Measurements from ENCODE around the gene TMED3.
A peak's percentile ranks its signal among the peaks of the same experiment; 100 is the strongest.

Gene TMED3

DNA sequence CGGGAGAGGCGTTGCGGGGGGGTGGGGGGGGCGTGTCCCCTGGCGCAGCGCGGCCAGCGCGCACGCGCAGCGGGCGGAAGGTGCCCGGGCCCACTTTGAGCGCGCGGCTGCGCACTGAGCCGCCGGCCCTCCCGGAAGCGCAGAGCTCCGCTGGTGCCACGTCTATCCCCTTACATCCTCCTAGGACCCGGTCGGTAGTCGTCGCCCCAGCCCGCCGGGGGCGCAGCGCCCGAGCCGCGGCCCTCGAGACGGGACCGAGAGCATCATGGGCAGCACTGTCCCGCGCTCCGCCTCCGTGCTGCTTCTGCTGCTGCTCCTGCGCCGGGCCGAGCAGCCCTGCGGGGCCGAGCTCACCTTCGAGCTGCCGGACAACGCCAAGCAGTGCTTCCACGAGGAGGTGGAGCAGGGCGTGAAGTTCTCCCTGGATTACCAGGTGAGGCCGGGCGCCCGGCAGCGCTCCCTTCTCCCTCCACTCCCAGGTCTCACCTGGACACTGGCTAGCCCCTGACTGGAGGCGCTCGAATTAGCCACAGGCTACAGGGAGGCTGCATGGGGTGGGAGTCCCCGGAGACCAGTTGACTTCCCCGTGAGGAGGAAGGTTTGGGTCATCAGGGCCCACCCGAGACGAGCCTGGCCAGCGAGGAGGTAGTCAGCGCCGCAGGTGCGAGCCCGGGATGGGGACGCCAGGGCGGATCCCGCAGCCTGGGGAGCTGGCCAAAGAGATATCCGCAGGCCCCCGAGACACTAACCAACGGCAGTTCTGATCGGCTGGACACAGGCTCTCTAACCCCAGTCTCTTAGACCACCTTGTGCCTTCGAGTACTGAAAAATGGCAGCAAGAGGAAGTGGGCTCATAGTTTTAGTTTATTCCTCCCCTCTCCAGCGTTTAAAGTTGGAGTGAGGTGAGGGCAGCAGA is at the start of gene TMED3:
Gene TMED3, plus strand, starts transcription at position 128 of the 916 bp plus-strand sequence. Its CDS starts 138 bp downstream, at position 266.
- peak; percentile 85 for DNase-seq (ENCODE audit: low read depth)

DNA sequence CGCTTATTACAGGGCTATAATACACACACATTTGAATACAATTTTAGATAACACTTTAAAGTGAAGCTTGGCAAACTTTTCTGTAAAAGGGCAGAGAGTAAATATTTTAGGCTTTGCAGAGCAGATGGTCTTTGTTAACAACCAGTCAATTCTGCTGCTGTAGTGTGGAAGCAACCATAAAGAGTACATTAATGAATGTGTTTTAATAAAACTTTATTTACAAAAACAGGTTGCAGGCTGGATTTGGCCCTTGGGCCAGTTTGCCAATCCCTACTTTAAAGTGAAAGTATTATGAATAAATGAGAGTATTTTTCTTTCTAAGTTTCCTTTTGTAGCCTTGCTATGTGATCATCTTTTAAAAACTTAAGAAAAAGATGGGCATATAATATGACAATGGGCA is 49.1 kb upstream of the TMED3 start:
- DNase-seq (ENCODE audit: low read depth): no peak

DNA sequence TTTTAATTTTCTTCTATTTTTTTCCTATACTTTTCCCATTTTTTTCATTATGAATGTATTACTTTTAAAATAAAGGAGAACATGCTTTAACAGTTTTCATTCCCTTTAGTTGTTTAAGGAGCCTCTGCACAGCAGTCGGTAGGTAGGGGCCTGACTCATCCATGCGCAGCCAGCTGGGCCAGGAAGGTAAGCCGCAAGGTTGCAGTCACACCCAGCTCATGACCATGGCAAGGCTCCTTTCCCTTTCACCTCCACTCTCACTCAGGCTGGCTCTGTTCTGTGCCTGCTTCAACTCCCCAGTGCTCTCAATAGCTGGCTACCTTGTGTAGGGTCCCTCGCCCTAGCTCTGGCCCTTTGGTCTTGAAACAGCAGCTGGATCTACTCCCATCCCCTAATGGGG is 45.7 kb upstream of the TMED3 start:
- DNase-seq (ENCODE audit: low read depth): no peak

DNA sequence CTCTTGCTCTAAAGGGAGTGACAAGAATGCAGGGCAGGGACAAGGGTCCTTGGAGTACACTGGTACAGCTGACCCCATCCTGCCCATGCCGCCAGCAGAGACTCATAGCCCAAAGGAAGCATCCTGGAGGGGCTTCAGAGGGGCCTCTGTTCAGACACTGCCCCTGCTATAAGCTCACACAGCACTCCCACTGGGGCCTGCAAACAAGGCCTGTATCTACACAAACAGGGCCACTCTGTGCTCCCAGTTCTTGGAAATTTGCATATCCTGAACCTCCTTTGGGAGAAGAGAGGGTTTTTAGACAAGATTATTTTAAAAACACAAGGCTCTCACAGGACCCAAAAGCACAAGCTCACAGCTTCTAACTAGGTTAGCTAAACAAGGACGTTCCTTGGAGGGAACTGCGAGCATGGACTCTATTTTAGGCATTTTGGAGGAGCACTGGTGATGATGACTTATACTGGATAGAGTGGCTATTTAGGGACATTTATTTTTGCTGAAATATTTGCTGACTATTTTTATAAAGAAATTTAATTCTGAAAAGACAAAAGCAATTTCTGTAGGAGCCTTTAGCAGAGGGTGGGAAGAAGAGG is 44.8 kb upstream of the TMED3 start:
- DNase-seq (ENCODE audit: low read depth): no peak

DNA sequence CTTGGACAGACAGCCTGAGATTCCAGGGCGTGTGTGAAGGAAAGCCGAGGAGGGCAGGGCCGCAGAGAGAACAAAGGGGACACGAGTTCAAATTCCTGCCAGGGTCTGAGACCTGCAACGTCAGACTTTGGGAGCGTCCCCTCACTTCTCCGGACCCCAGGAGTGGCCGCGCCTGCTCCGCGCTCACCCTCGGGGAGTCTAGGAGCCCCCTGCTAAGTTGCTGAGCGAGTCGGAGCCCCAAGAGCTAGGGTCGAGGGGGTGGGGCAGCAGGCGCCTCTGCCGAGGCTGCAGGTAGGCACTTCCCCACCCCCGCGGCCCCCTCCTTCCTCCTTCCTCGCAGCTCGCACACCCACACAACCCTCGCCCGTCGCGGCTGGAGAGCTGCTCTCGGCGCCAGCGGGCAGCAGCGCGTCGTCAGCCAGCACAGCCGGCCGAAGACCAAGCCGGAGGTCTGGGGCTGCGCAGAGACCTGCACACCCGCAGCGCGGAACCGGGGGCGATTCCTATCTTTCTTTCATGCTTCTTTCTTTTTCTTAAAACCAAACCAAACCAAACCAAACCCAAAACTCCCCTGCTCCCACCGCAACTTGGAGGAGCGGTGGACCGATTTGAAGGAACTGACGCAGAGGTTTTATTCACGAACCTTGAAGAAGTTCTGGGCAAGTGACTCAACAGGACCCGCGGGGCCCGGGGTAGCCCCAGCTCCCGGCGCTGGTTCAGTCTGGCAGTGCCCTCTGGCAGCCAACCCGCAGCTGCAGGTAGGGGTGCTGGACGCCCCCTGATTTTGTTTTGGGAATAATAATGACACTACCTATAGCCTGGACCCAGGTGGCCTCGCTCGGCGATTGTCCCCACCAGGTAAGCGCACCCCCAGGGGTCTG is 28.3 kb upstream of the TMED3 start, which contains the start of gene ANKRD34C:
Gene ANKRD34C, plus strand, starts transcription at position 352 of the 881 bp plus-strand sequence. CDS start 10,563 bp downstream, outside the sequence.
- no peak for DNase-seq (ENCODE audit: low read depth)

DNA sequence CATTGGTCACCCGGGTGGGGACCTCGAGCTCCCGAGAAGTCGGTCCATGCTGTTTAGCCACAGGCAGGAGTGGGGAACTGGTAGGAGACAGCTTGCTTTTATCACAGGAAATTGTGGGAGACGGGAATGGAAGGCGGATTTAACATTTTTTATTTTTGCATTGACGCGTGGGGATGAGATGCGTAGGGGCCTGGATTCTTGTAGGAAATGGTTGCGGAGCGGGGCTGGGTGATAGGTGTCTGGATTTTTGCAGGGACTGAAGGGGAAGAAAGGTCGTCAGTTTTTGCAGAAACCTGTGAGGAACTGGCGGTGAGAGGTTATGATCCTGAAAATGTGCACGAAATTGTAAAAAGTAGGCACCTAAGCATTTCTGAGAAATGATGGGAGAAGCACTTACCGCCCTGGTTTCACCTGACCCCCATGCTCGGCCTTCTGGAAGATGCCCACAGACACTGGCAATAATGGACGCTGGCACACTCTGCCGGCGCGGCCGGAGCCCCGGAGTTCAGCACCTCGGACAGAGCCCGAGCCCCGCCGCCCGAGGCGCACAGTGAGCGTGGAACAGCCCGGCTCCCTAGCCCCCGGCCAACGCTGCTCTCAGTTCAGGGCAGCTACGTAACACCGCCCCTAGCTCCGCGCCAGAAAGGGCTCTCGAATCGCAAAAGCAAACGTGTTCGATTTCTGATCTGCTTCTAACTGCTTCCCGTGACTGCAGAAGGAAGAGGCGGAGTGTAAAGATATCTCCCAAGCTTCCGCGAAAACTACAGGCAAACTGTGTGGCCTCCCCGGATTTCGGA is 27.5 kb upstream of the TMED3 start:
- DNase-seq (ENCODE audit: low read depth): peak; percentile 28

DNA sequence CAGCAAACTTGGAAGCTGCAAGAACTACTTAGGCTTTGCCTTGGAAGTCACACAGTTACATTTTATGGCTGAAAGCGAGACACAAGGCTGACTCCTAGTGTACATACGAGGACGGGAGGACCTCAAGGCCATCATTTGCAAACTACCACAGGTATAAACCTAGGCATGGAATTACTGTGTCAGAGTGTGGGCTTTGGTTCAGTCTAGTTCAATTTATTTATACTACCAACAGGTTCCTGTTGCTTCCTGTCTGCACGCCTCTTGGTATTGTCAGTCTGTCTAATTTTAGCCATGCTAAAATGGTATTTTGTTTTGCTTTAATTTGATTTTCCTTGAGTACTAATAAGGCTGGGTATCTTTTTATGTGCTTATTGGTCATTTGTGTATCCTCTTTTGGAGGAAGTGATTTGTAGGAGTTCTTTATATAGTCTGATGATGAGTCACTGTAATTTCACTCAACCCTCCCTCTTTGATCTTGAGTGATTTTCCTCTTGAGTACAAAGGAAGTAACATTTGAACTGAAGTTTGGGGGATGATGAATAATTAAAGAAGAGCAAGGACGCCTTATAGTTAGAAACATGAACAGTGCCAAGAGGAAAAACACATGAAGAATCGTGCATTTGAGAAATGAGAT is 20.2 kb upstream of the TMED3 start:
- no peak for DNase-seq (ENCODE audit: low read depth)

DNA sequence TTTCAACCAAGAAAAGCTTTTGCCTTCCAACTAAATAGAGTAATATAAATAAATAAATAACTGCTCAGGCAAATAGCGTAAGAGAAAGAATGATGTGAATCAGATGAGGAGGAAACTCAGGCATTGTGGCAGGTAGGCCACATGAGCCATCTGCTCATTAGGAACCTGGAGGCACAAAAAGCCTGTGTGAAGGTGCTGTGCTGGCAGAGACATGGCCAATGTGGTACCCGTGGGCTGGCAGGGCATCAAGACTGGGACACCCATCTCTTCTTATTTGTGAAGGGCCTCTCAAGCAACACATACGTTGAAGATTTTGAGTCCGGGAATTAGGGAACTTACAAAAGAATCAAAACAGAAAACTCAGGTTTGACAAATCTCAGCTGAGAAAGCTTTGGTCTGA is 18.9 kb upstream of the TMED3 start:
- no peak for DNase-seq (ENCODE audit: low read depth)

DNA sequence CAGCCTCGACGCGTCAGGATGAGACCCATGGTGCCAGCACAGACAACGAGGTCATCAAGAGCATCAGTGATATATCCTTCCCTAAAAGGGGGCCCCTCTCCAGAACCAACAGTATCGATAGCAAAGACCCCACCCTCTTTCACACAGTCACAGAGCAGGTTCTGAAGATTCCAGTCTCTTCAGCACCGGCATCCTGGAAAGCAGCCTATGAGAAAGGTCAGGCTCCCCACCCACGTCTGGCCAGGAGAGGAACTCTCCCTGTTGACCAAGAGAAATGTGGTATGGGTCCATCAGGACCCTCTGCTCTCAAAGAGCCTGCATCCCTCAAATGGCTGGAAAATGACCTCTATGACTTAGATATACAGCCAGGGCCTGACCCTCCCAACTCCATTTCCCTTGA is 16.8 kb upstream of the TMED3 start:
- no peak for DNase-seq (ENCODE audit: low read depth)

DNA sequence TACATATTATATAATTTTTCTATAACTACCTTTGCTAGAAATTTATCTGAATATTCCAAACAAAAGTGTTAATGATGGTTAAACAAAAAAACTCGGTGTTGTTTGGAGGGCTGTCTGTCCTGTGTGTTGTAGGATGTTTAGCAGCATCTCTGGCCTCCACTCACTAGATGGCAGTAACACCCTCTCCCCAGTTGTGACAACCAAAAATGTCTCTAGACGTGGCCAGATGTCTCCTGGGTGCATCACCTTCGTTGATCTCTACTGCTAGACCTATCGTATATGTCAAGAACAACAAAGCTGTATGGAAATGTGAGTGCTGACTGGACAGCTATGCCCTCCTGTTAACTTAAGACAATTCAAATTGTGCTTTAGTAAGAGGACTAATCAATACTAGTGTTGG is 14.3 kb upstream of the TMED3 start:
- DNase-seq (ENCODE audit: low read depth): no peak

DNA sequence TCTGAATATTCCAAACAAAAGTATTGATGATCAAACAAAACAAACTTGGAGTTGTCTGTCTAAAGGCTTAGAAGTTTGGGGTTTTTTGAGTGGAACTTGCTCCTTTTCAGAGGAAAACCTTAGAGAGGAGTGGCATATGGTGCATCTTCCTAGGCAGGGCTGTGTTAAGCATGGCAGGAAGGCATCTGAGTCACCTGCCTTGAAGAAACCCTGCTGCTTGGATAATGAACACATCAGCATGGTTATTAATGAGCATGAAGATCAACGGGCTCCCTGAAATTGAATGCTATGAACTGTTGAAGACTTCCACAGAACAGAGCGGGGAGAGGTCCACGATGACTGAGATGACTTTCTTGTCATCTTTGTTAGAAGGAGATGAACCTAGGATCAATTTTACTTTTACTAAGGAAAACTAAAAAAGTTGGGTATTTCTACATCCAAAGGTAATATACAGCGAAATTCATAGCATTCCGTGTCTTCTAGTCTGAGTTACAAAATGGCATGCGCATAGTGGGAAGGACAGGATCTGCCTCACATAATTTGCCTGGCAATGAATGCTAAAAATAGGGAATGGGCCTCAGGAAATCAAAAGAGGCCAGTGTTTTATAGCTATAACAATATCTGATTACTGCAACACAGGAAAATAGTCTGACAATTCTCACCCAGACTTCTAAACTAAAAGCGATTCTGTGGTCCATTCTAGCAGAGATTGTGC is 11.6 kb upstream of the TMED3 start:
- no peak for DNase-seq (ENCODE audit: low read depth)

DNA sequence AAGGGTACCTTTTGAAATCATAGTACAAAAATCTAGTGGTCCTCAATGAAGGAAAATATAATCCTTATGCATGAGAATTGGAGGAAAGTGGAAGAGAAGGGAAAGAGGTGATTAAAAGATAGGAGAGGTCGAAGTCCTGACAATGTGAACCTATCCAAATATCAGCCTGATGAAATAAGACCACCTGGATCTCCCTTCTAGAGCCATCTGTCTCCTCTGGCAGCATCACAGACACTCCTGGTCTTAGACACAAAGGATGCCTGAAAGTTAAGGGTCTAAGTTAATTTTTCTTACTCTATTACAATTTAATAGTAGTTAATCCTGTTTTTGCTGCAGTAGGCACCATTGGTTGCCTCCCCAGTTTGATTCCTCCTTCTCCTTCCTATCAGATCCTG is 11.1 kb upstream of the TMED3 start:
- no peak for DNase-seq (ENCODE audit: low read depth)

DNA sequence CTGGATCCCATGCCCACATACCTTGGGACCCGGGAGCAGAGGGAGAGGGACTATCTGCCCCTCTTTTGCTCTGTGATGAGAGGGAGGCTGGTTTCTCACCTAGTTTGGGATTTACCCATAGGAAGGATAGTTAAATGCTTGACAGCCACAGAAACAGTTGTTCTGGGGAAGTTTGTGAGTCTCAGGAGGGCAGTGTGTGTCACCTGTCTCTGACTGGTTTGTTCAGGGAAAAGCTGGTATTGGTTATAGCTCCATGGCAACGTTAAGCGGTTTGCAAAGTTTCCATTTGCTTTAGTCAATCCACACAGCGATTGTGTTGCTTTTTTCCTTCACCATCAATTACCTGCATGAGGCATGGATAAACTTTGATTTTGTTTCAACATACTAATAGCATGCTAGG is 3.7 kb upstream of the TMED3 start:
- DNase-seq (ENCODE audit: low read depth): no peak

DNA sequence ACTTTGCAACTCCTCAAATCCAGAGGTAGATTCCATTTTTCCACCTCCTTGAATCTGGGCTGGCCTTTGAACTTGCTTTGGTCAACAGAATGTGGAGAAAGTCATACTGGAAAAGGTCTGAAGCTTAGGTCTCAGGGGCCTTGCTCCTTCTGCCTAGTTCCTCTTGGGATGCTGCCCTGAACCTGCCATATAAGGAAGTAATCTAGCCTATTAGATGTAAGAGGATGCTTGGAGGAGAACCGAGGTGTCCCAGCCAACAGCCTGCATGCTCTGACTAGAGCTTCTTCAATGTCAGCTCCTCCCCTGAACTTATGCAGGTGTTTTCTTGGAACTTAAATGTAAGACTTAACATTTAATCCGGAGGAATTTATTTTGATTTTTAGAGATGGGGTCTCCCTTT is 2.0 kb upstream of the TMED3 start:
- DNase-seq (ENCODE audit: low read depth): no peak

DNA sequence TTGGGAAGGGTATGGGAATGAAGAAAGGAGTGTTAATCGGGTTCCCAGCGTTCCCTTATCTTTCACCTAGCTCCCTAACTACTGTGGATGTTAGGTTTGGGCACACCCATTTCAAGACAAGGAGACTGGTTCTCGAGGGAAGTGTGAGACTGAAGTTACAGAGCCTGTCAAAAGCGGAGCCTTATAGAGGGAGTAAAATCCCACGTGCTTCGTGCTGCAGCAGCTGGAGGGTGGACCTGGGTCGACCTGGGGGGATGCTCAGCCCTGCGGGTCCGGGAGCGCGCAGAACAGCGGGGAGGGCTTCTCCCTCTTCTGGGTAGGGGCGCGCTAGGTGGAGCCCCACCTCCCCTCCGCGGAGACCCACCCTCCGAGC is 314 bp upstream of the TMED3 start:
- peak; percentile 23 for DNase-seq (ENCODE audit: low read depth)

DNA sequence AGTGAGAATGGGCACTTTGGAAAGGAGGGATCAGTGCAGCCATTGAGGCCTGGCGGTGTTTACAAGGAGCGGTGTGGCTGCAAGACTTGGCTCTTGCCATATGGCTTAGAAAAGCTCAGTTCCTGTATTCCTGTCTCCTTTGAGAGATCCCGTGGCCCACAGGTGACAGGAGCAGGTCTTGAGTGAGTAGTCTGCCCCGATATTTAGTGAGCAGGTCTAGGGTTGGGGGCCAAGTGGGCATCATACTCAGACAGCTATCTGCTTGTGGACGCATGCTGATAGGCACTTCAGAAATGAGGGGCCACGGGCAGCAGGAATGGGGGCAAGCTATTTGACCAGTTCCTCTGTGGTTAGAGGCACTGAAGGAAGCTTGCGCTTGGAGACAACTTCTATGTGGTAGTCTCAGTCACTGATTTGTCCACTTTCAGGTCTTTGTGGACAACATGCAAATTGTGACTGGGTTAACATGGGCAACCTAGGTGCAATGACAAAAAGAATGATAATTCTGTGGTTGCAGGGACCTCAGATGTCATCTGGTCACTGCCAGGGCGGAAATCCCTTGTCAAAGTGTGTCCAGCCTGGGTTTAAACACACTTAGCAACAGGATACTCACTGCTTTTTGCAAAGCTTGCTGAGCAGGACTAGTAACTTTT is 1.1 kb downstream of the TMED3 start:
- peak; percentile 8 for DNase-seq (ENCODE audit: low read depth)

DNA sequence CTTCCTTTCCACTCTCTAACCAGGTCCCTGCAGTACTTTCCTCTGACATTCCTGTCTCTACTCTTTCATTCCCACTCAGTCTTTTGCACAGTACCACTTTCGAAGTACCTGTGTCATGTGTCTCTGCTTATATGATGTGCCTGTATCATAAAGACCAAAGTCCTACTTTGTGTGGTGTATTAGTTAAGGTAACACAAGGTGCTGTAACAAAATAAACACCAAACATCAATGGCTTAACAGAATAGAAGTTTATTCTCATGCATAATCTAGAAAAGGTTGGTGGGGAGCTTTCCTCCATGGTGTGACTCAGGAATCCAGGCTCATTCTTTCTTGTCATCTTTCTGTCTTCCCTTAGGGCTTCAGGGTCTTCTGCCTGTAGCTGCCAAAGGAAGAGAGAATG is 3.3 kb downstream of the TMED3 start:
- DNase-seq (ENCODE audit: low read depth): no peak

DNA sequence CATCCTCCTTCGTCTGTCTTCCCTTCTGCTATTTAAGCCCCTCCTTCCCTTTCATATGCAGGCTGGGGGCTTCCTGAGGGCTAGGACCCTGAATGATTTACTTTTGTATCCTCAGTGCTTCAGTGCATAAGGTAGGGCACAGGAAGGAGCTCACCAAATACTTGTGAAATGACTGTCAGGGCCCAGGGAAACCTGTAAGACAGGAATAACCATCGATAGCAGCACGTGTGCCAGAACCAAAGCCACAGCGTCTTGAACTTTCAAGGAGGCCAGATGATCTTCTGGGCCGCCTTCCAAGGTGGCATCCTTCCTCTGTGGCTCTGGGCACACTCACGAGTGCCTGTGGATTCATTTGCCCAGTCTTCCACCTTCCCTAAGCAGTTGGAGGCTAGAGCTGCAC is 3.9 kb downstream of the TMED3 start:
- no peak for DNase-seq (ENCODE audit: low read depth)

DNA sequence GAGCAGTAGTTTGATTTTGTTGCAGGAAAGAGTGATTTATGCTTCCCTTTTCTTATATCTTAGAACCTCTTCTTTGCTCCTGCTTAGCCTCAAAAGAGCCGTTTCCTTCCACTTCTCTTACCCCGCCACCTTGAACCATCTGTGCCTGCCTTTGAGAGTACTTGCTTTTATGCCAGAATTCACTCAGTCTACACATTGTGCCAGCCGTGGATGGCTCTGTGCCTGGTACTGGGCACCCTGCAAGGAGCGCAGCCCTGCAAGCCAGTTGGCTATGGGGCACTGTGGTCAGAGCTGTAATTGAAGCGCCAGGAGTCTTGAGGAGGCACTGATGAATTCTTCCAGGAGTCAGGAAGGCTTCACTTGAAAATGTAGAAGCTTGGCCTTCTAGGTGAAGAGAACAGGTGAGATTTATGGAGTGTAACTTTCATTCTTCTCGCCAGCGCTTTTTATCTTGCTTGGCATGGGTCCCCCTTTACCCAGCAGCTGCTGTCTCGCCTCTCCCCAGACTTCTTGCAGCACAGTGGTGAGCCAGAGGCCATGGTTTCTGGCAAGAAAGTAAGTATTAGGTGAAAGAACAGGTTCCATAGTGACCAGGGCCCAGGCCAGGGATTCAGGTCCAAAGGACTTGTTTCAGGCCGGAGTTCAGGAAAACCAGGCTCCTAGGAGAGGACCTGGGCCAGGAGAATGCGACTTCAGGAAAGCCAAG is 4.9 kb downstream of the TMED3 start:
- DNase-seq (ENCODE audit: low read depth): no peak
